HG02571 (cell line): ENCODE data around the gene PTPN14.

Experiments used
- ATAC-seq: cut with Tn5 transposase; IDR thresholded peaks from one replicate; pipeline ENCODE4 v1.9.1; 2021; ENCODE audit warnings: mild to moderate bottlenecking, moderate library complexity; ENCODE audit not compliant: unreplicated experiment

The PTPN14 gene

DNA sequence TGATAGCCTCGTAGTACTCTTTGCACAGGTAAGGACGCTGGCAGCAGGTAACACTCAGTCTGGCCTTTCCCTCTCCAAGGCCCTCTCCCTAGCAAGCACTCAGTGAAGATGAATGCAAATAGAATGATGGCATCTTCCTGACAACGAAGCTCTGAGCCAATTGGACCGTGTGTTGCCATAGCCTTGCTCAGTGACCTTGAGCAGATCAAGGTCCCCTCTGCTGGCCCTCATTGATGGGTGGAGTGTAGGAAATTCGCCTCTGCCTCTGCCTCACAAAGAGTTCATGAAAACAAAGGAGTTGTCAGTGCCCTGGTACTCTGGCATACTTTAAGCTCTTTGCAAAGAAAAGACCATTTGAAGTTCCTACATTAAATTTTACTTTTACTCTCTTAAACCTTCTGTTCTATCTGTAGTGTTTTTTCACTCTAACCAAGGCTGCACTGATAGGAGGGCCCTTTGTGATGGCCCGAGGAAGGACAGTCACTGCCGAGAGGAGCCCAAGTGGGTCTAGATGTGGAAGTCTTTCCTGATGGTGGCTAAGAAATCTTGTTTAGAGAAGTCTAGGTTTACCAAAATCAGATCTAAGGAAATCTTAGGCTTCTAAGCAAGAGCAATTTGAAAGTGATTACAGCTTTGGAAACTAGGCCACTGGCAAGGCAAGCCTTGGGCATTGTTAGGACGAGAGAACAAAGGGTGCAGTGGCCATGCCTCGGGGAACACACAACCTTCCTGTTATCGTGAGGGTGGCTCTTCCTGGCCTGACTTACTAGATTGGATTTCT lies 232.3 kb downstream of the PTPN14 start:
- ATAC-seq = no peak

DNA sequence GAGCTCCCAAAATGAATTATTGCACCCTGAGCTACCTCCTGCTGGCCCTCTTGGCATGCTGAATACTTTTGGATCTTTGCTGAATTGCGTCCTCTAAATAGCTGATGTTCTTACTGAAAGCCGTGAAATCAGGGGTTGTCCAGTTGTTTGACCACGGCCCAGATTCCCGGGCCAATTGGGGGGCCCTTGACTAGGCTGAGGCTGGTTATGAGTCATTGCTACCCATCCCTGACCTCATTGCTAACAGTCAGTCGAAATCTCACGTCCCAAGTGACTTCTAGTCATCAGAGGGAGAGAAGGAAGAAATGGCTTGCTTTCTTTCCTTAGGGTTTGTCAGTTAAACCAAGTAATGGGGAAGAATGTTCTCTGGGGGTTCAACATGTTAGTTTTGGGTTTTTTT lies 233.0 kb downstream of the PTPN14 start:
- no peak for ATAC-seq

DNA sequence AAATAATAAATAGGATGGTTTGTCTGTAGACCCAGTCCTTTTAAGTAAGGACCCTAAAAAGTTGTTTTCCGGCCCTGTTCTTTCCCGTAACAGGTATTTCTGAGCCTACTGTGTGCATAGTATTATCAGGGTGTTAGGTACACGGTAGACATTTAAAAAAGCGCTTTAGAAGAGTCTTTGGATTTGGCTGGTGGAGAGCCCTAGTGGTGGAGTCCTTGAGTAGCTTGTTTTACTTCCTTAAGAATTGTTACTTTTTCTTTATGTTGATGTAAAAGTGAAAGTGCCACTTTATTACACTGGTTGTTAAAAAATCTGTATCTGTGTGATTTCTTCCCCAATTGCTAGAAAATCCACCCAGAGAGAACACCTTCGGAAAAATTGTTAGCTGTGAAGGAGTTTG lies 233.7 kb downstream of the PTPN14 start:
- ATAC-seq = no peak

DNA sequence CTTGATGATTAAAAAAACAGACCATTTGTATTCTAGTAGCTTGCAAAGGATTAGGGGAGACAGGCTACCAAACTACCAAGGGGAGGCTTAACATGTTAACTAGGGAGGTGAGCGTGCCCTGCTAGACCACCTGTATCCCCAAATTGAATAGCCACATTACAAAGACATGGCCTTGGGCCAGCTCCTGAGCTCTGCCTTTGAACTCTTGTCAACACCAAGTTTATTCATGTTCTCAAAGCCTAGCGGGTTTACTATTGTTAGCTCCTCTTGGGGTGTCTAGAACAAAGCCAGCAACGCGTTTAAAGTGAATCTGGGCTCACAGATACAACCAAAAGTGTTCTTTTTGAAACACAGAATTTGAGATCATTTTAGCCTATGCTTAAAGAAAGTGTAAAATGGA lies 234.1 kb downstream of the PTPN14 start:
- no peak for ATAC-seq

DNA sequence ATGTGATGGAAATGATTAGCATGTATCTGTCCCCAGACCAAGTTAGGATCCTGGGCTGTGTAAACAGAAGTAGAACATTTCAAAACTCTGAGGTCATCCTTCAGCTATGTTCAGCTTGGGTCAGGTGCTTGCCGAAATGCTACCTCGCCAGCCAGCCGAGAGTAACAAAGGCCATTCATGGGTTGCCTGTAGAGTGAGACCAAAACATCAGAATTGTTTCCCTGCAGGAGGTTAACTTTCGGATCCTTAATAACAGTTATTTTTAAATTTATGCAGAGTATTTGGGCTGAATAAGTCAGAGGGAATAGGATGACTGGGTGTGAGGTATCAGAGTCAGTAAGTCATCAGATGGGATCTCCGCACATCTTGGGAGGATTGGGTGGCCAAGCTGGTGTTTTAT lies 234.8 kb downstream of the PTPN14 start:
- ATAC-seq = no peak

DNA sequence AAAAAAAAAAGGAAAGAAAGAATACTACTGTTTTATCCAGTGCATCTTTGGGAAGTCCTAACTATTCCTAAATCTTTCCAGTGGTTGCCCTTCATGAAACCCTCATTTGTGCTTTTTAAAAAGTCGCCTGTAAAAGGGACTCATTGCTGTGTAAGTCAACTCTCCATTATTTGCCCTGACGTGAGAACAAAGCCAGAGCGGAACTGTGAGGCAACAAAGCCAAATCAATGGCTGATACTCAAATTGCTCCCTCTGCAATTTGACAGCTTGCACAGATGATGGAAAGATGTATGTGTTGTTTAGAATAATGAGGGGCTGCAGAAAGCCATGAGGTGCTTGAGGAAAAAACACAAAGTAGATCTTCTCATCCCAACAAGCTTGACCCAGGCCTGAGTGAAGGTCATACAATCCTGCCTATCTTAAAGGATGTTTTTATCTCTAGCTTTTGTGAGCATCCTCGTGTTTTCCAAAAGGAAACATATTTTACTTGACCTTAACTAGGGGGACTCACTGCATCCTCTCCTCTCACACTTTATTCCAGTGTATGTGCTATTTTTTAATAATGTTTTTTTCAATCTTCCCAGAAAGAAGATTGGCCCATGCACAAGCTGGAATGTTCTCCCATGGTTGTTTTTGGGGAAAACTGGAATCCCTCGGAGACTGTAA lies 237.1 kb downstream of the PTPN14 start:
- no peak for ATAC-seq

DNA sequence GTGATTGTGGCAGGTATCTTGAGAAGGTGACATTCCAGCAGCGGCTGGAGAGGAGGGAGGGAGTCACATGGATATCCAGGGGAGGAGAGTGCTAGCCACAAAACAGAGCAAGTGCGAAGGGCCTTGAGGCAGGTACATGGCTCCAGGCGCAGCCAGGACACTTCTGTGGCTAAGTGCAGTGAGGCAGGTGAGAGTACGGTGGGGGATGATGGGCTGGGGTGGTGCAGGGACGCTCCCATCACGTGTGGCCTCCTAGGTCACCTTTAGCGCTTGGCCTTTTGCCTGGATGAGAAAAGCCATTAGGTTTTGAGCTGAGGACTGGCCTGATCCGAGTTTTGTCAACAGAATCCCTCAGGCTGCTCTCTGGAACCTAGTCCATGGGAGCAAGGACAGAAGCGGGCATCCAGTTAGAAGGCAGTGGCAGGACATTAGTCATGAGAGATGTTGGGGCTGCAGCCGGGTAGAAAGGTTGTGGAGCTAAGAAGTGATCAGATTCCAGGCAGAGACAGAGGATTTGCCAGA lies 238.8 kb downstream of the PTPN14 start:
- ATAC-seq = no peak

DNA sequence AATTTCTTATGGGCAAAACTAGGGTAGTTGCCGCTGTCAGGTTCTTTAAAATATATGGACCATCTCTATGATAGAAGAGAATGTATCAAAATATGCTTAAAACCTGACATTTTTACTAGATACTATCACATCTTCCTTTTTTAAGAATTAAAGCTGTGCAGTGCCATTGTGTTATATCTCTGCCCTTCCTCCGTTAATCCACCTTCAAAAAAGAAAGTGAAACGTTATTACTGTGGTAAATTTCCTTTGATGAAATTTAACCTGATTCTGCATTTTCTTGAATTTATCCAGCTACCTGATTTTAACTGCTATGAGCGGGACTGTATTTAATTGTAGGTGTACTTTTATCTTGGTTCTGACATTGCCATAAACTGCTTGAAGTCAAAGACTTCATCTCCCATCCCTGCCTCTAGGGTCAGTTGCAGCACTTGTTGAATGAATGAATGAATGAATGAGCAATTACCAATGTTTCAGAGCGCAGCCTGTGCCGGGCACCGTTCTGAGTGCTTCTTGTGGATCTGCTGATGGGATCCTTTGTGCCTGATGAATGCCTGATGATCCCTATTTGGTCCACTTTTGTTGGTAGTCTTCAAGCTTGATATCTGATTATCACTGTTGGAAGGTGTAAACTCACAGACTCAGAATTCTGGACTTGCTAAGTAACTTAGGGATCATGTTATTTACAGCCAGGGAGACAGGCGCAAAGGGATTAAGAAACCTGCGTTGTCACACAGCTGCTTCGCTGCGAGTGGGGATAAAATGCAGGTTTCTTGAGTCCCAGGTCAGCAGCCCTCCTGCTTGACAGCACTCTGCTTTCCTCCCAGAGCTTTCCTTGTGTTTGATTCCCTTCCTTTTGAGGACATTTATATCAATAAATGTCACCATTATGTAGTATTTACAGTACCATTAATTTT lies 240.4 kb downstream of the PTPN14 start:
- ATAC-seq = no peak

DNA sequence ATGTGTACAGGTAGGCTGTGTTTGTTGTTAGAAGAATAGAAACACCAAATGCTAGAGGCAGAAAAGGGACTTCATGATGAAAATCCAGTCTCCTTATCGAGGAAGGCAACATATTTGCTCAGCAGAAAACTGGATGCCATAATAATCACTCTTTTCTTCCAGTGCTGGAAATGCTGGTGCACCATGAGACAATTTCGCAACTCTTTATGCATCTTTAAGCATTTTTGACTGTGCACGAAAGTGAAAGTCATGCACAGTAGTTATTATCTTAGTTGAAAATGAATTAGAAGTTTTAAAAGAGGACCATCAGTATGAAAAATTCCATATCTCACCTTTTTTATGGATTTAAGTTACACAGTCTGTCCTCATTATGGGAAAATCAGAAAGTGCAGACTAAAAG lies 241.4 kb downstream of the PTPN14 start:
- ATAC-seq = no peak

DNA sequence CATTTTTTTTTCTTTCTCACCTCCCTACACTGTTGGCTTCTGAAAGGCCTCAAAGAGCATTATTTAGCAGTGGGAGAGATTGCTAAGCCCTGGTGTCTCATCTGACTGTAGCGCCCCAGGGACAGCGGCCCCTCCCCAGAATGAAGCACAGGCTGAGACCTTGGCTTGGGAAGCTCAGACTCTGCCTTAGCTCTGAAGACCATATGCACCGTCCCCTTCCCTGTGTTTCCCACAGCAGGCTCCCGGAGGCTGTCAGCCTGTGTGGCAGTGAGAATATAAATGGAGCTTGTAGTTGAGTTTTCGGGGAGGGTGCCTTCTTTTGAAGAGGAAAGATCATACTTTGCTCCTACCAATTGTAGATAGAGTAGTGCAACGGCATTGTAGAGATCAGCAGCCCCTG lies 245.1 kb downstream of the PTPN14 start:
- ATAC-seq = no peak

DNA sequence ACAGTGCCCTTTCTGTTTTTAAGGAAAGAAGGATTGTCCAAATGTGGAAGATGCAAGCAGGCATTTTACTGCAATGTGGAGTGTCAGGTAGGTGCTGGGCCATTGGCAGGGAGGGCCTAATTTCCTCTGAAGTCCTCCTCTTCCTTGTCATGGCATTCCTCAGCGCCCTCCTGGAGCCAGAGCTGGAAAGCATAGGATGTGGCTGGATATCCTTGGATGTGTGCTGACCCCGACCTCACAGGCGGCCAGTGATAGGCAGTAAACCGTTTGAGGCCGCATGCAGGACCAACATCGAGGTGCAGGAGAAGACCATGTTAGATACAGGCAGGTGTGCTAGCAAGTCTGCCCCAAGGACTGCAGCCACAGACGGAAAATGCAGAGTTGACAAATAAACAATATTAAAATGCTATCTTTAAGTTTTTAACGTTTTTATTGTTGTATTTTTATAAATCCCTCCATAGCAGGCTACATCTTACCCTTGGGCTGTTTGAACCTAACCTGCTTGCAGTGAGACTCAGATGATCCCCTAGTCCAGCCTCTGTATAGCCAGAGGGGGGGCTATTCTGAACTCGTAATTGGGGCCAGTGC lies 246.1 kb downstream of the PTPN14 start:
- no peak for ATAC-seq

DNA sequence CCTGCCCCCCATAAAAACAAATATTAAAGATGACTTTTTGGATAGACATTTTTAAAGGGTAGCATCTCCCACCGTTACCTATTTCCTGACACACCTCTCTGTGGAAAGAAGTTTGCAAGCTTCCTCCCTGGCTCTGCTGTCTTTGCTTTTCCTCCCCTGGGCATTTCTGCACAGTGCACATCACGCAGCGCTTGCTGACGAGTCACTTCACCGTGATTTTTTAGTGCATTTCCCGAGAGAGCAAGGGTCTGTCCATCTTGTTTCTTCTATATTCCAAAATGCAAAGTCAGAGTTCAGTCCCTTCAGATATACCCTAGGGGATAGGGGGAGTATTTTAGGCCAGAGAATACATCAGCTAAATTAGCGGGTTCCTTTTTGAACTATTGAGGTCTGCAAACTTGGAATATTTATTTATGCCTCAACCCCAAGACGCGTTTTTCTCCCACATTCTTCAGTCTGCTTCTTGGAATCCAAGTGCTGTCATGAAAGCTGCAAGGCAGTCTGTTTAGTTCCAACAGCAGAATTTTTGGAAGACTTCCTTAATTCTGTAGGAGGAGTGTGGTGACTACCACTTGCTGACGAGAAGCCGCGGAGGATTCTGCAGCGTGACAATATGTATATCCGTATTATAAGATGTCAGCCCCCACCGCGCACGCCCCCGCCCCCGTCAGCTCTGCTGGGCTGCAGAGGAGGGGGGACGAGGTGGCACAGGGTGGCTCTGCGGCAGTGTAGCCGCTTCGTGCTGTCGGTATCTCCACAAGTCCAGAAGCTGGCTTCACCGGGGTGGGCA lies 248.1 kb downstream of the PTPN14 start:
- no peak for ATAC-seq

DNA sequence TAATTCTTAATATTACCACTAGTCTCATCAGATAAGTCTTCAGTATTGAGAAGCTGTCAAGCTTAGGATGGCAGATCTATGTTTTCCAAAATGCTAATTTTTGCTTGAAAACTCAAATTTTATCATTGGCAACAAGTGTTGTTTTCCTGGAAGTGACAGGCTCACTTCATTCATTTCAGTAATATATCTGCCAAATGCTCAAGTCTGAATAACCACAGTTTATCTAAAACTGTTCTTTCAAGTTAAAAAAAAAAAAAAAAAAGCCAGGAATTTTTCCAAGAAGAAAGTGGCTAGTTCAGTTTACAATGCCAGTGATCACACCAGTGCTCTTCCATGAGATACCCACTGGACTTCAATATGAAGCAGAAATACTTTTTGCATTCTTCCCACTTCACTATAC lies 249.9 kb downstream of the PTPN14 start:
- no peak for ATAC-seq

DNA sequence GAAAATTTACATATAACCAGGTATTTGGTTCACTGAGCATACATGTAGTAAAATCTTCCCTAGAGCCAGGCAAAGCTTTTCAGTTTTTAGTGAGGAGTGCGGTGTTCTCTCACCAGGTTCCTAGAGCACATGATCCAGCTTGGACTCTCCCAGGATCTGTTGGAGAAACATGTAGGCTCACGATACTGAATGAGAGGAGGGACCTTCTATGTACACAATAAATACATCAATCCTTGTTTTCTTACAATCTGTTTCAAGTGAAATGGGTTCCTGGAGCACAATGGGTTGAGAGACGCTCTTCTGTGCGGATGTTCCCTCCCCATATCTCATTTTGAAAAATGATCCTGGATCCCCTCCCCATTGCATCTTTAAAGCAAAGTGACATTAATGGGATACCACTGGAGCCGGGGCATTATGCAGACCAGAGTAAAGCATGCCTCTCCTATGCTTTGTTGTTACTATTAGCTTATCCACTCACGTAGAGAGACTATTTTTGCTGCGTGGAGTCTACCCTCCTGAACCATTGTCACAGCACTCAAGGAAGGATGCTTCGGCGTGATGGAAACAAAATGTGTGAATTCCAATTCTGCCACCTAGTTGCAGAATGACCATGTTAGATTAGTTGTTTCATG lies 251.1 kb downstream of the PTPN14 start:
- ATAC-seq = no peak
